Mesodermal cell (in vitro differentiated cells): Measurements from ENCODE around the gene RIN1.
A peak's percentile ranks its signal among the peaks of the same experiment; 100 is the strongest.

Source experiments
- H3K27ac ChIP-seq: 2 replicates; pipeline ENCODE4 v1.7.0; 2013; ENCODE audit warnings: mild to moderate bottlenecking, low read depth, low read length, moderate library complexity; ENCODE audit not compliant: severe bottlenecking
- H3K36me3 ChIP-seq: 2 replicates; pipeline ENCODE4 v1.7.1; 2013; ENCODE audit warnings: mild to moderate bottlenecking, low read length, moderate library complexity; ENCODE audit not compliant: control insufficient read depth, insufficient read depth
- H3K4me1 ChIP-seq: one replicate; pipeline ENCODE4 v1.7.1; 2013; ENCODE audit warnings: mild to moderate bottlenecking, low read length; ENCODE audit not compliant: insufficient read depth, control insufficient read depth, poor library complexity, severe bottlenecking
- H3K4me3 ChIP-seq: 2 replicates; pipeline ENCODE4 v1.7.0; 2013; ENCODE audit warnings: low read length, control low read depth, mild to moderate bottlenecking; ENCODE audit not compliant: insufficient read depth, poor library complexity, severe bottlenecking; ENCODE audit errors: extremely low read depth
- H3K9me3 ChIP-seq: 2 replicates; pipeline ENCODE4 v1.7.1; 2013; ENCODE audit warnings: mild to moderate bottlenecking, low read length, moderate library complexity; ENCODE audit not compliant: control insufficient read depth
- WGBS, 2 experiments: methylation state at CpG; one replicate each; pipeline ENCODE4 v1.1.5; 2013; ENCODE audit warnings: missing lambda C conversion rate in 2 of 2; ENCODE audit not compliant: insufficient coverage in 2 of 2; 5-methylcytosine and 5-hydroxymethylcytosine counted together

The RIN1 gene

GRCh38 chr11:66366844-66367477 is 30.7 kb upstream of the RIN1 start:
- H3K4me1 ChIP-seq, result peaks cover 9% of the 10 kb centered on the region
- H3K9me3 ChIP-seq, result no peaks in the 10 kb centered on the region
- 100% methylated on average over 6 to 7 of the region's 8 CpGs for WGBS, 2 experiments
- H3K27ac ChIP-seq, result no peak overlapping the region
- peaks cover 76% of the 10 kb centered on the region for H3K36me3 ChIP-seq
- H3K4me3 ChIP-seq, result no peak overlapping the region

GRCh38 chr11:66365711-66366619 is 29.7 kb upstream of the RIN1 start:
- no peaks in the 10 kb centered on the region for H3K9me3 ChIP-seq
- H3K27ac ChIP-seq, result no peak overlapping the region
- peaks cover 9% of the 10 kb centered on the region for H3K4me1 ChIP-seq
- H3K36me3 ChIP-seq, result peaks cover 77% of the 10 kb centered on the region
- WGBS, 2 experiments, result 95 to 97% methylated on average over 7 to 11 of the region's 14 CpGs
- no peak overlapping the region for H3K4me3 ChIP-seq

- H3K4me3 ChIP-seq, result no peak overlapping the region
- H3K9me3 ChIP-seq, result no peaks in the 10 kb centered on the region
- 96 to 99% methylated on average over 6 of the region's 6 CpGs for WGBS, 2 experiments
- no peak overlapping the region for H3K27ac ChIP-seq
- peaks cover 9% of the 10 kb centered on the region for H3K4me1 ChIP-seq
- H3K36me3 ChIP-seq, result peaks cover 77% of the 10 kb centered on the region
Measured at GRCh38 chr11:66365166-66365565, 28.9 kb upstream of the RIN1 start.

- Histone ChIP-seq H3K4me3 (no peak overlapping the region), H3K27ac (no peak overlapping the region), H3K9me3 (no peaks in the 10 kb centered on the region), H3K4me1 (no peaks in the 10 kb centered on the region), H3K36me3 (peaks cover 68% of the 10 kb centered on the region)
- WGBS, 2 experiments, result 76 to 79% methylated on average over 7 to 9 of the region's 15 CpGs
Measured at GRCh38 chr11:66363805-66364535, 27.7 kb upstream of the RIN1 start.

GRCh38 chr11:66363187-66363601 is 27.0 kb upstream of the RIN1 start:
- Histone ChIP-seq H3K4me1 (no peaks in the 10 kb centered on the region), H3K27ac (no peak overlapping the region), H3K36me3 (peaks cover 60% of the 10 kb centered on the region), H3K4me3 (no peak overlapping the region), H3K9me3 (no peaks in the 10 kb centered on the region)
- WGBS, 2 experiments, result 99 to 100% methylated on average over 6 to 12 of the region's 14 CpGs

- WGBS, 2 experiments, result 88 to 97% methylated on average over 4 to 9 of the region's 9 CpGs
- H3K9me3 ChIP-seq, result no peaks in the 10 kb centered on the region
- H3K4me3 ChIP-seq, result no peak overlapping the region
- no peak overlapping the region for H3K27ac ChIP-seq
- H3K4me1 ChIP-seq, result no peaks in the 10 kb centered on the region
- peaks cover 55% of the 10 kb centered on the region for H3K36me3 ChIP-seq
Measured at GRCh38 chr11:66362481-66363147, 26.4 kb upstream of the RIN1 start.

- peak overlapping the region; percentile 16 for H3K27ac ChIP-seq
- H3K36me3 ChIP-seq, result peaks cover 44% of the 10 kb centered on the region
- WGBS, 2 experiments, result 93 to 96% methylated on average over 6 of the region's 6 CpGs
- H3K4me3 ChIP-seq, result no peak overlapping the region
- H3K4me1 ChIP-seq, result no peaks in the 10 kb centered on the region
- H3K9me3 ChIP-seq, result no peaks in the 10 kb centered on the region
Measured at GRCh38 chr11:66361502-66361941, 25.3 kb upstream of the RIN1 start.

GRCh38 chr11:66360406-66361073 is 24.3 kb upstream of the RIN1 start:
- peaks cover 34% of the 10 kb centered on the region for H3K36me3 ChIP-seq
- WGBS, 2 experiments, result 95 to 98% methylated on average over 5 to 7 of the region's 15 CpGs
- no peaks in the 10 kb centered on the region for H3K9me3 ChIP-seq
- no peaks in the 10 kb centered on the region for H3K4me1 ChIP-seq
- no peak overlapping the region for H3K27ac ChIP-seq
- no peak overlapping the region for H3K4me3 ChIP-seq

- H3K4me1 ChIP-seq, result no peaks in the 10 kb centered on the region
- no peaks in the 10 kb centered on the region for H3K9me3 ChIP-seq
- WGBS, 2 experiments, result 75 to 85% methylated on average over 2 to 3 of the region's 3 CpGs
- H3K36me3 ChIP-seq, result peaks cover 25% of the 10 kb centered on the region
- no peak overlapping the region for H3K27ac ChIP-seq
- no peak overlapping the region for H3K4me3 ChIP-seq
Measured at GRCh38 chr11:66359662-66360087, 23.4 kb upstream of the RIN1 start.
